B cell (primary cell): Measurements from ENCODE around the gene NCKAP1.

Source experiments
- CTCF ChIP-seq: fragments of 200-600 bp; IDR thresholded peaks from one replicate; pipeline ENCODE4 v1.8.0; 2022; ENCODE audit warnings: antibody characterized with exemption, mild to moderate bottlenecking
- EZH2 ChIP-seq: IDR thresholded peaks from 2 replicates; pipeline ENCODE4 v1.6.1; 2012; ENCODE audit warnings: borderline replicate concordance, low read depth, mild to moderate bottlenecking, moderate library complexity, low read length; ENCODE audit not compliant: insufficient read depth, poor library complexity, severe bottlenecking

- TF ChIP-seq CTCF (no peak), EZH2 (no peak)
Measured at GRCh38 chr2:182890773-182891378, 147.4 kb downstream of the NCKAP1 start.
